RWPE1 (cell line): Measurements from ENCODE around the gene KMO.
A peak's percentile ranks its signal among the peaks of the same experiment; 100 is the strongest.

Experiments
- CTCF ChIA-PET: fragments of 350-600 bp; sonication (Branson Sonifier 250); formaldehyde crosslinking; extraction: SDS; loops from one replicate; lab custom pipeline; 2021; lab: Yijun Ruan, JAX
- POLR2A ChIA-PET: fragments of 400-600 bp; formaldehyde crosslinking; extraction: SDS; loops from one replicate; lab custom pipeline; 2020; ENCODE audit warnings: antibody characterized with exemption; ENCODE audit not compliant: low non-redundant PET; lab: Yijun Ruan, JAX
- DNase-seq: peaks from one replicate; pipeline ENCODE4 v3.0.0; 2012; ENCODE audit warnings: low spot score
- H3K27ac ChIP-seq: fragments of 450-650 bp; 2 replicates; pipeline ENCODE4 v1.5.1; 2017
- TF ChIP-seq, protein P1 (sequence below): fragments of 450-650 bp; conservative IDR thresholded peaks from 2 replicates; pipeline ENCODE4 v1.5.1; 2017; ENCODE audit warnings: low read depth, mild to moderate bottlenecking

KMO gene

GRCh38 chr1:241499910-241500309 lies 32.3 kb upstream of the KMO start:
- POLR2A ChIA-PET = no interaction called here
- peak; percentile 17 for DNase-seq

DNA sequence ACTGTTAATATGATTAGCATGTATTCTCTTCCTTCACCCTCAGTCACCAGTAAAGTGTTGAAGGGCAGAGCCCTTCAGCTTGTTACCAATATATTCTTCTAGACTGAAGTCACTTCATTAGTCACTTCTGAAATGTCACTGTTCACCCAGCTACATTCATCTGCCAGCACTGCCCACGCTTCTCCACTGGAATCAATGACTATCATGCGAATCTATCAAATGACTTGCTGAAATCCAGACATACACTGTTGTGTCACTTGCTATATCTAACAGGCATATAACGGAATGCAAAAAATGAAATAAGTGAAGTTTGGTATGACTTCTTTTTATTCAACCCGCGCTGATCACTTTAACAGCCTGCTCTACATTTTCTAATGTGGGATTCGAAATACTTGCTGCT lies 28.7 kb upstream of the KMO start:
- TF ChIP-seq, protein P1, sequence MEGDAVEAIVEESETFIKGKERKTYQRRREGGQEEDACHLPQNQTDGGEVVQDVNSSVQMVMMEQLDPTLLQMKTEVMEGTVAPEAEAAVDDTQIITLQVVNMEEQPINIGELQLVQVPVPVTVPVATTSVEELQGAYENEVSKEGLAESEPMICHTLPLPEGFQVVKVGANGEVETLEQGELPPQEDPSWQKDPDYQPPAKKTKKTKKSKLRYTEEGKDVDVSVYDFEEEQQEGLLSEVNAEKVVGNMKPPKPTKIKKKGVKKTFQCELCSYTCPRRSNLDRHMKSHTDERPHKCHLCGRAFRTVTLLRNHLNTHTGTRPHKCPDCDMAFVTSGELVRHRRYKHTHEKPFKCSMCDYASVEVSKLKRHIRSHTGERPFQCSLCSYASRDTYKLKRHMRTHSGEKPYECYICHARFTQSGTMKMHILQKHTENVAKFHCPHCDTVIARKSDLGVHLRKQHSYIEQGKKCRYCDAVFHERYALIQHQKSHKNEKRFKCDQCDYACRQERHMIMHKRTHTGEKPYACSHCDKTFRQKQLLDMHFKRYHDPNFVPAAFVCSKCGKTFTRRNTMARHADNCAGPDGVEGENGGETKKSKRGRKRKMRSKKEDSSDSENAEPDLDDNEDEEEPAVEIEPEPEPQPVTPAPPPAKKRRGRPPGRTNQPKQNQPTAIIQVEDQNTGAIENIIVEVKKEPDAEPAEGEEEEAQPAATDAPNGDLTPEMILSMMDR = no peak
- no peak for DNase-seq
- no peak overlapping the region for H3K27ac ChIP-seq
- POLR2A ChIA-PET = no interaction called here
- CTCF ChIA-PET = interaction anchor here (0.6 to 0.7 kb wide), 2 partner anchors 26 to 83 kb away, joined by 4 to 5 read pairs; no protein-coding TSS in a partner anchor

More at GRCh38 chr1:241499910-241500309, 32.3 kb upstream of the KMO start:
- CTCF ChIA-PET = interaction anchor here (1.0 kb wide), 1 partner anchor 36 kb away, joined by 4 read pairs; no protein-coding TSS in a partner anchor
- TF ChIP-seq, protein P1 = peak; percentile 61
- H3K27ac ChIP-seq = no peak overlapping the region

DNA sequence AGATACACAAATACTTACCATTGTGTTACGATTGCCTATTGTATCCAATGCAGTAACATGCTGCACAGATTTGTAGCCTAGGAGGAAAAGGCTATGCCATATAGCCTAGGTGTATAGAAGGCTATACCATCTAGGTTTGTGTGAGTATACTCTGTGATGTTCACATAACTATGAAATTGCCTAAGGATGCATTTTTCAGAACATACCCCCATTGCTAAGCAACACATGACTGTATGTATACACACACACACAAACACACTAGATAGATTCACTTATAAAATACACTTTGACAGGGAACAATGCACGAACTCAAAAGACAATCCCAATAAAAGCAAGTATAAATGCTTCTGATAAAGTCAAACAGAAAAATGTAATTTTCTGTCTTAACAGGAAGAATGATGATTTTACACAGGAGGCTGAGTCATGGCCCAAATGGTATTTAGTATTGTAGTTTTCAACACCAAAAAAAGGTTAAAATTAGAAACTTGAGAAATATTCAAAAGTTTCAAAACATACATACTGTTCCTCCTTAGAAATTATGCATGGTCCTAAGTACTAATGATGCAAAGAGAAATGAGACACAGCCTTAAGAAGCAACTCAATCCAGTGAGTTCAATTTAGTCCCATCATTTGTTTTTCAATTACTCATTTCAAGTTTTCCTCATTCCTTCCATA lies 24.9 kb upstream of the KMO start:
- no peak overlapping the region for H3K27ac ChIP-seq
- CTCF ChIA-PET = no interaction called here
- TF ChIP-seq, protein P1 = no peak
- POLR2A ChIA-PET = no interaction called here
- no peak for DNase-seq

DNA sequence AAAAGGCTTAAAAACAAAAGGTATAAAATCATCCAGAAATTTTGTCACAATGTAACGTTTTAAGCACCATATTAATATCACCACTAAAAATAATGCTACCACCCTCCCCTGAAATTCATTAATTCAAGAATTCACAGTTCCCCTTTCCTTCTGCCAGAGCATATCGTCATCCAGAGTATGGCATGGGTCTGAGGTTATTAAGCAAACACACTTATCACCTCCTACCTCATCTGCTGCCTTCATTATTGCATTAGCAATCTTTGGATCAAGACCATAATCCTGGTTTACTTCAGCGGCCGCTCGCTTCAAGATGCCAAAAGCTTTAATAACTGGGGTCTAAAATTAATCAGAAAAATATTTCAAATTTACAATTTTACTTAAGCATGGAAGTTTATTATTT lies 18.8 kb upstream of the KMO start:
- H3K27ac ChIP-seq = no peak overlapping the region
- no peak for DNase-seq
- ChIA-PET CTCF (interaction anchor here (0.7 kb wide), 1 partner anchor 700 kb away, joined by 3 read pairs; no protein-coding TSS in a partner anchor), POLR2A (no interaction called here)
- TF ChIP-seq, protein P1 = no peak

DNA sequence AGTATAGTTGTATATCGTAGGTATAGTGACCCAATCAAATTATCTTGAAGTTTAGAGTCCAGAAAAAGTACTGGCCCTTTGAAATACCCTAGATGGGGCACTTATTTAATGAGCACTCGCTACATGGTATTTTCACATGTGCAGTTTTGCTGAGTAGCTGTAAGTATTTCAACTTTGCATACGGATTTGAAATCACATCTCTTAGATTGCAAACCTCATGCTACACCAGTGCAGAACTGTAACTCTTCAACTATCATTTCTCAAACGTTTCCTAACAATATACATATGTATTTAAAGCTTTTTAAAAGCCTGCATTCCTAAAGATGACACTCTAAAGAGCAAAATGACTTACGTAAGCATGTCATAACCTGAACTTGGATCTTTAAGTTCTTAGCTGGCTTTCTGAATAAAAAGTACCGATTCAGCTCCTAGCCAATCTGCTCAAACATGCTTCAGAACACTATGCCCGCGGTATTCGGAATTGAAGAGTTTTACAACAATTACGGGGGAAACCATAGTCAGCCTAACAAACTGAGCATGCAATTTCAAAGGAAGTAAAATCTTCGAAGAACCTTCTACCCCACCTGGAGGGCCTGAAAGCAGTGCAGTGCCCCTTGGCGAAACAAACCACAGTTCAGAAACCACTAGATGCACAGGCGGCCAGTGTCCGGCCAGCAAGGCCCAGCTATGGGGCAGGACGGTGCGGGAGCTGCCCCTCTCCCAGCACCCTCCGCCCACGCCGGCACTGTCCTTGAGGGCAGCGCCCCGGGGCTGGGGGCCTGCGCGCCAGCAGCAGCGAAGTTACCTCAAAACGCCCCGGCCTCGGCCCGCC lies 13.5 kb upstream of the KMO start:
- CTCF ChIA-PET = no interaction called here
- H3K27ac ChIP-seq = peak overlapping the region; percentile 88
- POLR2A ChIA-PET = no interaction called here
- TF ChIP-seq, protein P1 = no peak
- DNase-seq = peak; percentile 6

- CTCF ChIA-PET = interaction anchor here (0.7 to 0.8 kb wide), 2 partner anchors 107 to 298 kb away, joined by 9 to 12 read pairs; no protein-coding TSS in a partner anchor
- peak; percentile 97 for DNase-seq
- POLR2A ChIA-PET = no interaction called here
- TF ChIP-seq, protein P1 = no peak
- peak within 1 kb of the TSS; percentile 88 for H3K27ac ChIP-seq
These were observed 12.7 kb upstream of the KMO start, which contains the start of gene FH for GRCh38 chr1:241519308-241520079. TSS of gene FH (minus strand) at chr1:241519755. CDS start at chr1:241519722, 33 bp downstream.
